ENCODE results near the gene ANXA8.
"Not testable (repeated sequence)": the region's sequence is repeated elsewhere in the genome, so short reads cannot be mapped to it uniquely, and the experiment has no call there.

DNA sequence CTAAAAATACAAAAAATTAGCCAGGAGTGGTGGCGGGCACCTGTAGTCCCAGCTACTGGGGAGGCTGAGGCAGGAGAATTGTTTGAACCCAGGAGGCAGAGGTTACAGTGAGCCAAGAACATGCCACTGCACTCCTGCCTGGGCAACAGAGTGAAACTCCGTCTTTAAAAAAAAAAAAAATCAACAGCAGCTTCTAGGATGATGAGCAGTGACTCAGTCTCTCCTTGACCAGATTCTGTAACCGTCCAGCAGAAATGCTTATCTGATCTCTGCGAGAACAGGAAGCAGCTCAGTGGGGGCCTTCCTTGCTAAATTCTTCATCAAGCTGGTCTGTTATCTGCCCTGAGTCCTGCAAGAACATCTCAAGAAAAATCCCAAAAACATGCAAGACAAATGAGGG is 2.0 kb upstream of the ANXA8 start:
- TF ChIP-seq, protein P1, sequence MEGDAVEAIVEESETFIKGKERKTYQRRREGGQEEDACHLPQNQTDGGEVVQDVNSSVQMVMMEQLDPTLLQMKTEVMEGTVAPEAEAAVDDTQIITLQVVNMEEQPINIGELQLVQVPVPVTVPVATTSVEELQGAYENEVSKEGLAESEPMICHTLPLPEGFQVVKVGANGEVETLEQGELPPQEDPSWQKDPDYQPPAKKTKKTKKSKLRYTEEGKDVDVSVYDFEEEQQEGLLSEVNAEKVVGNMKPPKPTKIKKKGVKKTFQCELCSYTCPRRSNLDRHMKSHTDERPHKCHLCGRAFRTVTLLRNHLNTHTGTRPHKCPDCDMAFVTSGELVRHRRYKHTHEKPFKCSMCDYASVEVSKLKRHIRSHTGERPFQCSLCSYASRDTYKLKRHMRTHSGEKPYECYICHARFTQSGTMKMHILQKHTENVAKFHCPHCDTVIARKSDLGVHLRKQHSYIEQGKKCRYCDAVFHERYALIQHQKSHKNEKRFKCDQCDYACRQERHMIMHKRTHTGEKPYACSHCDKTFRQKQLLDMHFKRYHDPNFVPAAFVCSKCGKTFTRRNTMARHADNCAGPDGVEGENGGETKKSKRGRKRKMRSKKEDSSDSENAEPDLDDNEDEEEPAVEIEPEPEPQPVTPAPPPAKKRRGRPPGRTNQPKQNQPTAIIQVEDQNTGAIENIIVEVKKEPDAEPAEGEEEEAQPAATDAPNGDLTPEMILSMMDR (conservative IDR thresholded peaks at IDR 0.05 in 1 of 2, IDR thresholded peaks at IDR 0.05 in 1 of 2; ENCODE audit: extremely low read depth in 1 of 2, insufficient read depth in 1 of 2, low read depth in 1 of 2, low read length in 2 of 2) = not testable (repeated sequence)
- not testable (repeated sequence) for TF ChIP-seq EZH2 (IDR thresholded peaks at IDR 0.05; ENCODE audit: borderline replicate concordance, low read length)
